Fibroblast of lung (primary cell): ENCODE results near the gene HMG20A.

Experiments used
- CTCF ChIP-seq, 2 donors: IDR thresholded peaks in 1 of 2; conservative IDR thresholded peaks in 1 of 2; 1 replicate in 1 of 2; 2 replicates in 1 of 2; pipeline ENCODE4 v1.5.1; 2011 to 2012; ENCODE audit warnings: low read length in 2 of 2, control low read depth in 1 of 2, inconsistent platforms in 1 of 2, low read depth in 1 of 2, mild to moderate bottlenecking in 1 of 2
- EZH2 ChIP-seq: IDR thresholded peaks from 2 replicates; pipeline ENCODE4 v1.5.1; 2012; ENCODE audit warnings: low read length, control low read depth, mild to moderate bottlenecking; ENCODE audit errors: missing control alignments

DNA sequence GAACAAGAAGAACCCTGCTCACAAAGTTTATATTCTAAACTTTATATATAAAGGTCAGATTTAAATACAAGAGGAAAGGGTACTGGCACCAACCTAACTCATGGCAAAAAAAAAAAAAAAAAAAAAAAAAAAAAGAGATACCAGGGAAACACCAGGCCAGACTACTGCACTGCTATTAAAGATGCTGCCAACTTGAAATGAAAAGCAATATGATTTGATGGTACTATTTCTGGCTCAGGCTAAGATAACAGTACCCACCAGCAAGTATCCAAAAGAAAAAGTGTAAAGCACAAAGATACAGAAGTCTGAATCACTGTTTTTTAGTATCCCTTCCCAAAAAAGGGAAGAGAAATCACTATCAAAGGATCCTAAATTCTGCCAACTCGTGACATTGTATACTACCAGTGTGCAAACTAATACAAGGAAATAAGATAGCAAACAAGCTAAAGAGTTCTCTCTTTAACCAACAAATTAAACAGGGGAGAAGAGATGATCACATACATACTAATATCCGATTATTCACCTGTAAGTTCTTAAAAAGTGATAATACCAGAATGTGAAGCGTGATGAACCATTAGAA is 29.2 kb upstream of the HMG20A start:
- TF ChIP-seq CTCF (conservative IDR thresholded peaks at IDR 0.05 in 1 of 2, IDR thresholded peaks at IDR 0.05 in 1 of 2; ENCODE audit: low read depth in 1 of 2, low read length in 2 of 2) (no peak), EZH2 (no peak)
